HG02610 (cell line): ENCODE measurements around the gene ANKRD13D.

ENCODE experiments used
- ATAC-seq: cut with Tn5 transposase; IDR thresholded peaks from one replicate; pipeline ENCODE4 v1.9.1; 2021; ENCODE audit warnings: mild to moderate bottlenecking, moderate library complexity; ENCODE audit not compliant: unreplicated experiment

Gene ANKRD13D

DNA sequence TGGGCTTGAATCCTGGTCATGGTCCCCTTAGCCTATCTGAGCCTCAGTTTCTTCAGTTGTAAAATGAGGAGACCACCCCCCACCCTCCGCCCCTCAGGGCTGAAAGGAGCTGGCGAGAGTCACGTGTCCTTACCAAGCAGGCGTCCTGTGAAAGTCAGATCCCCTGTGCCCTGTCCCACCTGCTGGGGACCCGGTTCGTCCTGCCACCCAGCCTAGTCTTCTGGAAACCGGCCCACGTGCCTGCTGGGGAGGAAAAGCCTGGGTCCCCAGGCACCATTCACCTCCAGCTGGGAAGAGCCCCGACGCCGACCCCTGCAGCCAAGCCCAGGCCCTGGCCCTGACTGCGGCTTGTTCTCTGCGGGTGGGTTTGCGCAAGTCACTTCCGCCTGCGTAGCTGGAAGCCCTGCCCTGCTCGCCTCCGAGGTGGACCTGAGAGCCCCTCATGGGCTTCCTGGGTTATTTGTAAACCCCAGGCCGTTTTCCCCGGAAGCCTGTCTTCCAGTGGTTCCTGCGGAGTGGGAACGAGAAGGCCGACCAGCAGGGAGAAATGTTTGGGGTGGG lies 13.5 kb downstream of the ANKRD13D start:
- no peak for ATAC-seq

DNA sequence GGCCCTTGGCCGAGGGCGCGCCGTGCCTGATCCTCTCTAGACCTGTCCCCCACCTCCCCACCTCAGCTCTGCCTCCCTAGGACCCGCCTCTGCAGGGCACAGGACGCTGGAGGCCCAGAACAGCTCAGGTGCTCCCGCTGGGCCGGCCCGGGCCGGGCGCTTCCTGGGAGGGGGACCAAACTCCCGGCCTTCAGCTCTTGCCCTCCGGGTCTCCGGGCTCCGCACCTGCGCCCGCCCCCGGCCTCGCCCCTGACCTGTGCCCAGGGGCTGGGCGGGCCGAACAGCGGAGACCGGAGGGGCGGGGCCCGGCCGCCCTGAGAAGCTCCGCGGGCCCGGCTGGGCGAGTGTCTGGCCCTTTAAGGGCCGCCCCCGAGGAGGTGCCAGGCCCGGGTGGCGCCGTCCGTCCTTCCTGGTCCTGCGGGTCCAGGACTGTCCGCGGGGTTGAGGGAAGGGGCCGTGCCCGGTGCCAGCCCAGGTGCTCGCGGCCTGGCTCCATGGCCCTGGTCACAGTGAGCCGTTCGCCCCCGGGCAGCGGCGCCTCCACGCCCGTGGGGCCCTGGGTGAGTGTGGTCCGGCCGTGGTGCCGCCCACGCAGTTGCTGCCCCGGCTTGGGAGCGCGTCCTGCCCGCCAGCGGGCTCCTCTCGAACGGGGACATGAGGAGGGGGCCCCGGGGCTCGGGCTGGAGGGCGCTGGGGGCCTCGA lies 14.2 kb downstream of the ANKRD13D start, which contains the start of gene SSH3:
TSS of gene SSH3 (plus strand) at position 399 of the 703 bp plus-strand sequence. CDS start at position 495, 96 bp downstream.
- peak; percentile 49 for ATAC-seq

DNA sequence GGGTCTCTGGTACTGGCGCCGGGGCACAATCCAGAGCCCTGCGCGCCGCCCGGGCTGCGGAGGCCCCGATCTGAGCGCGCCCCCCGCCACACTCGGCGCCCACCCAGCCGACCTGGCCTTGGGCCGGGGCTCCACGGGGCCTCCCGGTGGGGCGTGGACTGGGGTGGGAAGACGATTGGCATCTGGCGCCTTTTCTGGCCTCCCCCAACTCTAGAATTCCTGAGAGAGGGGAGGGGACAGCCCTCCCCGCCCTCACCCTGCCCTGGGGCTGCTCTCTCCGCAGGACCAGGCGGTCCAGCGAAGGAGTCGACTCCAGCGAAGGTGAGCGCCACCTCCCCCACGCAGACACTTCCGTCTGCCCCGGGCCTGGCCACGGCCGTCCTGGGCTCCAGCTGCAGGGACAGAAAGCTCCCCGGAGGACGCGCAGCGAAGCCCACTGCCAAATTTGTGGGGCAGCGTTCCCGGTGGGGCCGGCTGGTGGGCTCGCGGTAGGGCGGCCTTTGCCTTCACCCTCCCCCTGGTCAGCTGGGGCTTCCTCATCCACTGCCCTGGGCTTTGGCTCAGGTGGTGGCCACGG lies 14.8 kb downstream of the ANKRD13D start:
- ATAC-seq, result no peak

DNA sequence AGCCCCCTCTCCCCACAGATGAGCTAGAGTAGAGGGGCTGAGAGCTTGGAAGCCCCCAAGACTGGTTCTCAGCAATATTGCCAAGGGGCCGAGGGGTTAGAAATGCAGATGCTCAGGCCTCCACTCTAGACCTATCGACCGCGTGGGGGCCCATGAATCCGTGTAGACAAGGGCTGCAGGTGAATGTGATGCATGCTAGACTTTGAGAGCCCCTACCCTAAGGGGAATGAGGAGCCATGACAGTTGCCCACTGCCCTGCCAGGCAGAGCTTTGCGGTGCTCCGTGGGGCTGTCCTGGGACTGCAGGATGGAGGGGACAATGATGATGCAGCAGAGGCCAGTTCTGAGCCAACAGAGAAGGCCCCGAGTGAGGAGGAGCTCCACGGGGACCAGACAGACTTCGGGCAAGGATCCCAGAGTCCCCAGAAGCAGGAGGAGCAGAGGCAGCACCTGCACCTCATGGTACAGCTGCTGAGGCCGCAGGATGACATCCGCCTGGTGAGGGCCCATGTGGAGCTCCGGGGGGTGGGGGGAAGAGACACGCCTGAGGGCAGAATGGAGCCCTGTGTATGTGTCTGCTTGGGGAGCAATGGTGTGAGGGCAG lies 15.5 kb downstream of the ANKRD13D start:
- ATAC-seq, result no peak

DNA sequence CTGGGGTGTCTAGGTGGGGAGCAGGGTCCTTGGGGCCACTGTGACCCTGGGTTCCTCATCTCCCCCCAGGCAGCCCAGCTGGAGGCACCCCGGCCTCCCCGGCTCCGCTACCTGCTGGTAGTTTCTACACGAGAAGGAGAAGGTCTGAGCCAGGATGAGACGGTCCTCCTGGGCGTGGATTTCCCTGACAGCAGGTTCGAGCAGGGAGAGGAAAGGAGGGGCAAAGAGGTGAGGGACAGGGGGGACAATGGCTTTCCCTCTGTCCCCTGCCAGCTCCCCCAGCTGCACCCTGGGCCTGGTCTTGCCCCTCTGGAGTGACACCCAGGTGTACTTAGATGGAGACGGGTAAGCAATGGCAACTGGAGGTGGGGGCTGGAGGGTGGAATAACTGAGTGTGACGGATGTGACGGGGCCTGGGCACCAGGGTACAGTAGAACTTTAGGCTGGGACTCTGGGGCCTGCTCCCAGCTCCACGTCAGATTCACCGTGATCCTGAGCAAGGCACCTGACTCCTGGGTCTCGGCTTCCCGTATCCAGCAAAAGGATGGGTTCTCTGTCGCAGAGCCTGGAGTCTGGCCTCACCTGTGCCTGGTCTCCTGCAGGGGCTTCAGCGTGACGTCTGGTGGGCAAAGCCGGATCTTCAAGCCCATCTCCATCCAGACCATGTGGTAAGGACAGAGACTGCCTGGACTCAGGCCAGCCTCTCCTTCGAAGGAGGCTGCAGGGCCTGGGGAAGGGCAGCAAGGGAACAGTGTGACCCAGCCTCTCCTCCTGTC lies 17.9 kb downstream of the ANKRD13D start:
- no peak for ATAC-seq

DNA sequence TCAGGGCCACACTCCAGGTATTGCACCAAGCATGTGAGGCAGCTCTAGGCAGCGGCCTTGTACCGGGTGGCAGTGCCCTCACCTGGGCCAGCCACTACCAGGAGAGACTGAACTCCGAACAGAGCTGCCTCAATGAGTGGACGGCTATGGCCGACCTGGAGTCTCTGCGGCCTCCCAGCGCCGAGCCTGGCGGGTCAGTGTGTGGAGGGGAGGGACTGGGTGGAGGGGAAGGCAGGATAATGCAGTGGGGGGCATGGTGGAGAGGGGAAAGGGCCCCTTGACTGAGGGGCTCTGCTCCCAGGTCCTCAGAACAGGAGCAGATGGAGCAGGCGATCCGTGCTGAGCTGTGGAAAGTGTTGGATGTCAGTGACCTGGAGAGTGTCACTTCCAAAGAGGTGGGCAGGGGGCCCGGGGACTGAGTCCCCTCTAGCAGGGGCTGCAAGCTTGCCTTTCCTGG lies 18.5 kb downstream of the ANKRD13D start:
- no peak for ATAC-seq

DNA sequence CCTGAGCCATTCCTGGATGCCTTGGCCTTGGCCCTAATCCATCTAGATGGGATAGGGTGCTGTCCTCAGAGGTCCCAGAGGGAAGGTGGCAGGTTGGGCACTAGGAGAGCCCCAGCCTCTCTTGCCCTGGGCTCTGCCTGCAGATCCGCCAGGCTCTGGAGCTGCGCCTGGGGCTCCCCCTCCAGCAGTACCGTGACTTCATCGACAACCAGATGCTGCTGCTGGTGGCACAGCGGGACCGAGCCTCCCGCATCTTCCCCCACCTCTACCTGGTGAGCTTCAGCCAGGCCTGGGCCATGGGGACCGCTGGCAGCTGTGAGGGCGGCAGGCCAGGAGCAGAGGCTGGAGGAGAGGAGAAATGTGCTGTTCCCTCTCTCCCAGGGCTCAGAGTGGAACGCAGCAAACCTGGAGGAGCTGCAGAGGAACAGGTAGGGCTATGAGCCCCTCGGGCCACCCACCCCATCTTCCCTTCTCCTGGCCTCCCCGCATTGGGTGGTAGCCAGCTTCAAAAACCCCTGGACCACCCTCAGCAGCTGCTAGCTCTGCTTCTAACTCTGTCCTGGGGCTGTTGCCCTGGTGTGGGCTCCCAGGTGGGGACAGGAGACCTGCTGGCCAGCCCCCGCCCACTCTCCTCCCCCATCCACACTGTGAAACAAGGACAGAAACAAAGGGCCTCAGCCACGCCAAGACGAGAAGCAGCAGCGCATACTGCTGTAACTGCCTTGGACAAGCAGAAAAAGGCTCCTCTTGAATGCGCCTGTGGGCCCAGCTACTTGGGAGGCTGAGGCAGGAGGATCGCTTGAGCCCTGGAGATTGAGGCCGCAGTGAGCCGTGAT lies 19.1 kb downstream of the ANKRD13D start:
- no peak for ATAC-seq

DNA sequence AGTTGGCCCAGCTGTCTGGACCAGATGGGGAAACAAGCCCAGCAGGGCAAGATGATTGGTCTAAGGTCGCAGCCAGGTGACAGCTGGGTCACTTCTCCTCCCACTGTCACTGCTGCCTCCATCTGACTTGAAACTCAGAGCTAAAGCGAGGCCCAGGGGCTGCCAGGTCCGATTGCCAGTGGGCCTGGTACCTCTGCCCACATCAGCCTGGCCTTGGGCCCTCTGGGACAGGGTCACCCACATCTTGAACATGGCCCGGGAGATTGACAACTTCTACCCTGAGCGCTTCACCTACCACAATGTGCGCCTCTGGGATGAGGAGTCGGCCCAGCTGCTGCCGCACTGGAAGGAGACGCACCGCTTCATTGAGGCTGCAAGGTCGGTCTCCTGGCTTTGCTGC lies 20.1 kb downstream of the ANKRD13D start:
- ATAC-seq, result no peak

DNA sequence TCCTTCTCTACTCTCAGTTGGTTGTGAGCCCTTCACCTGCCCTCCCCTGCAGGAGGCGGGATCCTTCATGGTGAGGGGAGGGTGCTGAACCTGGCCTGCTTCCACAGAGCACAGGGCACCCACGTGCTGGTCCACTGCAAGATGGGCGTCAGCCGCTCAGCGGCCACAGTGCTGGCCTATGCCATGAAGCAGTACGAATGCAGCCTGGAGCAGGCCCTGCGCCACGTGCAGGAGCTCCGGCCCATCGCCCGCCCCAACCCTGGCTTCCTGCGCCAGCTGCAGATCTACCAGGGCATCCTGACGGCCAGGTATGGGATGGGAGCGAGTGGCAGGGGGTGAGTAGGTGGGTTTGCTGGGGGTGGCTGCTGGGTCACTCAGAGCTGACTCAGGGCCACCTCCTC lies 20.6 kb downstream of the ANKRD13D start:
- ATAC-seq, result no peak

DNA sequence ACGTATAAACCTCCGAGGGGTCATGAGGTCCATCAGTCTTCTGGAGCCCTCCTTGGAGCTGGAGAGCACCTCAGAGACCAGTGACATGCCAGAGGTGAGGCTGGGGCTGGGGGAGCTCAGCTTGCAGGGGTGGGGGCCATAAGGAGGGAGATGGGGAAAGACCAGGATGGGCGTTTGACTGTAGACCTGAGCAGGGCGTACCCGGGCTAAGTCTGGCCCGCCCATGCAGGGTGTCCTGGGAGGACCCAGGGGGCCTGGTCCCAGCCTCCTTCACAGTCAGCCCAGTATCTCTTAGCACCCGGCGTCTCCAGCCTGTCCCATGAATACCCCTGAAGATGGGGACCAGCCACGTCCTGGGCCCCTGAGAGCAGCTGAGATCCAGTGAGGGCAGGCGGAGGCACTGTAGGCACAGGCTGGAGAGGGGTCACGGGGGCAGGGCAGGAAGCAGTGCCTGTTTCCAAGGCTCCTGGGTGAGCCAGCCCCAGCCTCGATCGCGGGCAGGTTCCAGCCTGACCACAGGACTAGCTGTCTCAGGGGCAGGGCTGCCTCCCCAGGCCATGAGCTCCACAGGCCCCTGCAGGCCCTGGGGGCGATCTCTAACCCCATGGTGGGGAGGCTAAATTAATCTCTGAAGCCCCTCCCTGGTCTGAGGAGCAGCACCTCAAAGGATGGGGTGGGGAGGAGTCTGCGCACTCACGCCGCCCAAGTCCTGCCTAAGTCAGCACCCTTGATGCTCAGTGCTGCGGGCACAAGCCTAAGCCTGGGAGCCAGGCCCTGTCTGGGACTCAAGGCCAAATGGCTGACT lies 21.3 kb downstream of the ANKRD13D start:
- no peak for ATAC-seq

DNA sequence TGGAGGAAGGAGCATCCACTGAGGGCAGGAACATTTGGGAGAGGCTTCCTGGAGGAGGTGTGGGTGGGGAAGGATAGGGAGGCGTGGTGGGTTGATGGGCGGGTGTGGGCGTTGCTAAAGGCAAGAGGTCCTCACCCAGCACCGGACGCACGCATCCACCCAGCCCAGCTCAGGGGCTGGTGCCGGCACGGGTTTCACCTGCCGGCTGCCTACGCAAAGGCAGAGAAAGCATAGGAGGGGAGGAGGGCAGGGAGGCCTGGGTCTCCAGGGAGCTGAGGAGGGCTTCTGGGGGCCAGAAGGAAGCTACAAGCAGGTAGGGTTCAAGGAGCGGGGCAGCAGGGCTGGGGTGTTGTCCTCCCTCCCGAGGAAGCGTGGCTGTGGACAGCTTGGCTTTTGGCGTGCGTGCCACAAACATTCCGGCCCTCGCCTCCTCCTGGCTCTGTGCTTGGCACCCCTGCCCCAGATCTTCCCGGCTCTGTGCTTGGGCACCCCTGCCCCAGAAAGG lies 22.0 kb downstream of the ANKRD13D start:
- ATAC-seq, result no peak

DNA sequence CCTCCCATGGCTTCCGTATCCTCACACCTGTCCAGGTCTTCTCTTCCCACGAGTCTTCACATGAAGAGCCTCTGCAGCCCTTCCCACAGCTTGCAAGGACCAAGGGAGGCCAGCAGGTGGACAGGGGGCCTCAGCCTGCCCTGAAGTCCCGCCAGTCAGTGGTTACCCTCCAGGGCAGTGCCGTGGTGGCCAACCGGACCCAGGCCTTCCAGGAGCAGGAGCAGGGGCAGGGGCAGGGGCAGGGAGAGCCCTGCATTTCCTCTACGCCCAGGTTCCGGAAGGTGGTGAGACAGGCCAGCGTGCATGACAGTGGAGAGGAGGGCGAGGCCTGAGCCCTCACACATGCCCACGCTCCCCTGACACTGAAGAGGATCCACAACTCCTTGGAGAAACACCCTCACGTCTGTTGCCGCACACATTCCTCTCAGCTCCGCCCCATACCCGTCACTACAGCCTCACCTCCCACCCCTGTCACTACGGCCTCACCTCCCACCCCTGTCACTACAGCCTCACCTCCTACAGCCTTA lies 22.5 kb downstream of the ANKRD13D start:
- no peak for ATAC-seq

DNA sequence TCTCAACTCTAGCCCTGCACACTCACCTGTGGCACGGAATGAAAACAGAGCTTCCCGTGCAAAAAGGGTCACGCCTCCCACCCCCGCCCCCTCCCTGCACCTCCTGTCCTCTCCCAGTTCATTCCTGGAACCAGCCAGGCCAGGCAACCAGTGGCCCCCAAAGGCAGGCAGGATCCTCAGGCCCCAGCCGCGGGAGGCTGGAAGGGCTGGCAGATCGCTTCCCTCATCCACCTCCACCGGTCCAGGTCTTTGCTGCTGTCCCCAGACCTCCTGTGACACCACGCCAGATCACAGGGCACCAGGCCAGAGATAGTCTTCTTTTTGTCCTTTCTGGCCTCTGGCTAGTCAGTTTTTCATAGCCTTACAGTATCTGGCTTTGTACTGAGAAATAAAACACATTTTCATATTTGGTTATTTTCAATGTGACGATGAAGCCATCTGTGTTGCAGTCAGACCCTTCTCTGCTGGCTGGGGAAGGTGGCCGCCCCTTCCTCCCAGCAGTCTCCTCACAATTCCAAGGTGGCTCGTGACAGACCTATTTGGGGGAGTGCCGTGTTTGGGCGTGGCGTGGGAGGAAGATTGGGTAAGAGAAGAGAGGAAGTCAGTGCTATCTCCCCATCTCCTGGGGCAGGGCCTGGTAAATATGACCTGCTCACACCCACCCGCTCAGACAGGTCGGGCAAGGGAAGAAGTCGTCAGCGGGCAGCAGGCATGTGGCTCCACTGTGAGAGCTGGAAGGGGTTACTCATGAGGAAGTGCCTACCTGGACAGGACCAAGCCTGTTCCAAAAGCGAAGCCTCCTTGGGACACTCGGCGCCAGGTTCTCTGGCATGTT lies 23.3 kb downstream of the ANKRD13D start:
- ATAC-seq, result no peak

DNA sequence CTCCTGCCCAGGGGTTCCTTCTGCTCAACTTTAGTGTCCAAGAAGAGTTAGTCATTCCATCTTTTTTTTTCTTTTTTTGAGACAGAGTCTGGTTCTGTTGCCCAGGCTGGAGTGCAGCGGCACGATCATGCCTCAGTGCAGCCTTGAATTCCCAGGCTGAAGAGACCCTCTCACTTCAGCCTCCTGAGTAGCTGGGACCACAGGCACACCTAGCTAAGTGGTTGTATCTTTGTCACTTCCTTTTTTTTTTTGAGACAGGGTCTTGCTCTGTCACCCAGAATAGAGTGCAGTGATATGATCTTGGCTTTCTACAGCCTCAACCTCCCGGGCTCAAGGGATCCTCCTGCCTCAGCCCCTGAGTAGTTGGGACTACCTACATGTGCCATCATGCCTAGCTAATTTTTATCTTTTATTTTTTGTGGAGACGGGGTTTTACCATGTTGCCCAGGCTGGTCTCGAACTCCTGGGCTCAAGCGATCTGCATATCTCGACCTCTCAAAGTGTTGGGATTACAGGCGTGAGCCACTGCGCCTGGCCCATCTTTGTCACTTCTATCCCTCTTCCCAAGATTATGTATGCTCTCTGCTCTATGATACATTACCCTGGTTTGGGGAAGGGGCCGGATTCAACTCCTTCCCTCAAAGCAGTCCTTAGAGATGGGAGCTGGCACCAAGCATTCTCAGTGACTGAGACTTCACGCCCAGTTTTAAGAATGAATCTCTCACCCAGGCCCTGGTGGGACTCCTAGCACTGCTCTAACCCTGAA lies 24.2 kb downstream of the ANKRD13D start:
- no peak for ATAC-seq

DNA sequence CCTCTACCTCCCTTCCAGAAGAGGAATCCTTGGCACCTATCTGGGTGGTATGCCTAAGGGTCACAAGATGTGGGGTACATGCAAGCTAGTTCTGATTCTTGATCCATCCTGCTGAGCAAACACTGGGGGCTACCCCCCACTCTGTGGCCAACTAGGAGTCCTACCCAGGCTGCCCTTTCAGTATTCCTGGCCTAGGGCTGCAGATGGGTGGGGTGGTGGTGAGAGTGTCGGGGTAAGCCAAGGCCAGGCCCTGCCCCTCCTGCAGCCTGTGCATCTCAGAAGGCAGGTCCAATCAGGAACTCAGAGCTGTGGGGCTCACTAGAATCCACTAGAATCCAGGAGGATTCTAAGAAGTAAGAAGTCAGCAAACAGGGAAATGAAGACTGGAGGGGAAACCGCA lies 25.1 kb downstream of the ANKRD13D start:
- no peak for ATAC-seq

DNA sequence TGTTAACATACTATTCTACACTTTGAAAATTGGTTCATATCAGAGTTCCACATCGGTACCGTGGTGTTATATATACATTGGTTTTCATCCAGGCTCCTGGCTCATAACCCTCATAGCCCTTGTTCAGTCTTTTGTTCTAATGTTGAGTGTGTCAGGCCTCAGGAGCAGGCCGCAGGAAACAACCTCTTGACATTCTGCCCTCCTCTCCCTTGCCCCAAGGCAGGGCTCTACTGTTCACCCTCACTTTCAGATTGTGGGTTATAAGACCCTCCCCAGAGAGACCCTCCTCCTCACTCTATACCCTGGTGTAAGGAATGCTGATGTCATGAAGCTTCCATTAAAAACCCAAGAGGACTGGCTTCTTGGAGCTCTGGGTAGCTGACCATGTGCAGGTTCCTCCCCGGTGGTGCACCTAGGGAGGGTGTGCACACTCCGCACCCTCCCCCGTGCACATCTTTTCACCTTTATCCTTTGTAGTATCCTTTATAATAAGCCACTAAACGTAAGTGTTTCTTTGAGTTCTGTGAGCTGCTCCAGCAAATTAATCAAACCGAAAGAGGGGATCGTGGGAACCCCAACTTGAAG lies 26.3 kb downstream of the ANKRD13D start:
- ATAC-seq, result no peak

DNA sequence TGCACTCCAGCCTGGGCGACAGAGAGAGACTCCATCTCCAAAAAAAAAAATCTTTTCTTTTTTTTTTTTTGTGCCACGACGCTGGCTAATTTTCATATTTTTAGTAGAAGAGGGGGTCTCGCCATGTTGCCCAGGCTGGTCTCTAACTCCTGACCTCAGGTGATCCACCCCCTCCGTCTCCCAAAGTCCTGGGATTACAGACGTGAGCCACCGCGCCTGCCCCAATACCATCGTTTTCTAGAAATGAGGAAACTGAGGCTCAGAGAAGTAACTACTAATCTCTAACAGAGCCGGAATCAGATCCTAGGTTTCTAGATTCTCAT lies 27.7 kb downstream of the ANKRD13D start:
- ATAC-seq, result no peak
